Measurements from ENCODE around the gene ACTN4.

ACTN4 gene

DNA sequence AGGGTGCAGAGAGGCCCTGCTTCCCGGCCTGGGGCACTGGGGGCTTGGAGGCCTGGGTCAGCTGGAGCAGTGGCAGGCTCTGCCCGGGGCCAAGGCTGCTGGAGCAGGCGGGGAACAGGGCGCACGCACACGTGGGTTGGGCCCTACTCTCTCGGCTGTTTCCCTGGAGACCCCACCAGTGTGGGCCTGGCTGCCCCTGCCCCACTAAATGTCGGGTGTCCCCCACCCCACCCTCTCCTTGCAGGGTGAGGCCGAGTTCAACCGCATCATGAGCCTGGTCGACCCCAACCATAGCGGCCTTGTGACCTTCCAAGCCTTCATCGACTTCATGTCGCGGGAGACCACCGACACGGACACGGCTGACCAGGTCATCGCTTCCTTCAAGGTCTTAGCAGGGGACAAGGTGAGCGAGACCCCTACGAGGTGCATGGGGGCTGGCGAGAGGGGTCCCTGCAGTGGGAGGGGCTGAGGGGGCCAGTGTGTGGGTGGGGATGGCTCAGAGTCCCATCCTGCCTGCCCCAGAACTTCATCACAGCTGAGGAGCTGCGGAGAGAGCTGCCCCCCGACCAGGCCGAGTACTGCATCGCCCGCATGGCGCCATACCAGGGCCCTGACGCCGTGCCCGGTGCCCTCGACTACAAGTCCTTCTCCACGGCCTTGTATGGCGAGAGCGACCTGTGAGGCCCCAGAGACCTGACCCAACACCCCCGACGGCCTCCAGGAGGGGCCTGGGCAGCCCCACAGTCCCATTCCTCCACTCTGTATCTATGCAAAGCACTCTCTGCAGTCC lies 81.5 kb downstream of the ACTN4 start:
- TF ChIP-seq, protein P1, sequence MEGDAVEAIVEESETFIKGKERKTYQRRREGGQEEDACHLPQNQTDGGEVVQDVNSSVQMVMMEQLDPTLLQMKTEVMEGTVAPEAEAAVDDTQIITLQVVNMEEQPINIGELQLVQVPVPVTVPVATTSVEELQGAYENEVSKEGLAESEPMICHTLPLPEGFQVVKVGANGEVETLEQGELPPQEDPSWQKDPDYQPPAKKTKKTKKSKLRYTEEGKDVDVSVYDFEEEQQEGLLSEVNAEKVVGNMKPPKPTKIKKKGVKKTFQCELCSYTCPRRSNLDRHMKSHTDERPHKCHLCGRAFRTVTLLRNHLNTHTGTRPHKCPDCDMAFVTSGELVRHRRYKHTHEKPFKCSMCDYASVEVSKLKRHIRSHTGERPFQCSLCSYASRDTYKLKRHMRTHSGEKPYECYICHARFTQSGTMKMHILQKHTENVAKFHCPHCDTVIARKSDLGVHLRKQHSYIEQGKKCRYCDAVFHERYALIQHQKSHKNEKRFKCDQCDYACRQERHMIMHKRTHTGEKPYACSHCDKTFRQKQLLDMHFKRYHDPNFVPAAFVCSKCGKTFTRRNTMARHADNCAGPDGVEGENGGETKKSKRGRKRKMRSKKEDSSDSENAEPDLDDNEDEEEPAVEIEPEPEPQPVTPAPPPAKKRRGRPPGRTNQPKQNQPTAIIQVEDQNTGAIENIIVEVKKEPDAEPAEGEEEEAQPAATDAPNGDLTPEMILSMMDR (IDR thresholded peaks at IDR 0.05) = no peak
- no peak for TF ChIP-seq ZFX (IDR thresholded peaks at IDR 0.05; ENCODE audit: borderline replicate concordance)
- H3K27ac ChIP-seq = peak overlapping the region; percentile 77

DNA sequence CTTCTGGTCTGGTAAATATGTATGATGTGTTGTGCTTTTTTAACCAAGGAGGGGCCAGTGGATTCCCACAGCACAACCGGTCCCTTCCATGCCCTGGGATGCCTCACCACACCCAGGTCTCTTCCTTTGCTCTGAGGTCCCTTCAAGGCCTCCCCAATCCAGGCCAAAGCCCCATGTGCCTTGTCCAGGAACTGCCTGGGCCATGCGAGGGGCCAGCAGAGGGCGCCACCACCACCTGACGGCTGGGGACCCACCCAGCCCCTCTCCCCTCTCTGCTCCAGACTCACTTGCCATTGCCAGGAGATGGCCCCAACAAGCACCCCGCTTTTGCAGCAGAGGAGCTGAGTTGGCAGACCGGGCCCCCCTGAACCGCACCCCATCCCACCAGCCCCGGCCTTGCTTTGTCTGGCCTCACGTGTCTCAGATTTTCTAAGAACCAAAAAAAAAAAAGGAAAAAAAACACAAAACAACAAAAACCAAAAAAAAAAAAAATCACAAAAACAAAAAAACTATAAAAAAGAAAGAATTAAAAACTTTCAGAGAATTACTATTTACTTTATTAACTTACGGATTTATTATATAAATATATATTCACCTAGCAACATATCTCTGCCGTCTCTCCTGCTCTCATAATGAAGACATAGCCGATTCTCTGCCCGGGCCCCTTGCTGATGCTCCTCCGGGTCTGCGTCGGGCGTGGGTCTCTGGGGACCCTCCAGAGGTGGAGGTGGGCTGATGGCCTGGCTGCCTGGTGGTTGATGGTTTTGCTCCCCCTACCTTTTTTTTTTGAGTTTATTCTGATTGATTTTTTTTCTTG lies 82.4 kb downstream of the ACTN4 start:
- TF ChIP-seq ZFX (IDR thresholded peaks at IDR 0.05; ENCODE audit: borderline replicate concordance) = no peak
- TF ChIP-seq, protein P1 (IDR thresholded peaks at IDR 0.05) = peak; percentile 85
- peak overlapping the region; percentile 77 for H3K27ac ChIP-seq

DNA sequence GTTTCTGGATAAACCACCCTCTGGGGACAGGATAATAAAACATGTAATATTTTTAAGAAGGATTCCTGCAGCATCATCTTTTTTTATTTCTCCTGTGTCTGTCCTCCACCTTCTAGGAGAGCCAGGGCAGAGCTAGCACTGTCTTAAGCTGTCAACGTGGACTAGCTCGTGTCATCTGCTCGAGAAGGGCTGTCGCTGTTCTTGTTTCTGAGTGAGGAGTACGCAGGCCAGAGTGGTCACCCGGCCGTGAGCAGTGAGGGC lies 83.0 kb downstream of the ACTN4 start:
- H3K27ac ChIP-seq = peak overlapping the region; percentile 77
- no peak for TF ChIP-seq ZFX (IDR thresholded peaks at IDR 0.05; ENCODE audit: borderline replicate concordance)
- TF ChIP-seq, protein P1 (IDR thresholded peaks at IDR 0.05) = no peak

DNA sequence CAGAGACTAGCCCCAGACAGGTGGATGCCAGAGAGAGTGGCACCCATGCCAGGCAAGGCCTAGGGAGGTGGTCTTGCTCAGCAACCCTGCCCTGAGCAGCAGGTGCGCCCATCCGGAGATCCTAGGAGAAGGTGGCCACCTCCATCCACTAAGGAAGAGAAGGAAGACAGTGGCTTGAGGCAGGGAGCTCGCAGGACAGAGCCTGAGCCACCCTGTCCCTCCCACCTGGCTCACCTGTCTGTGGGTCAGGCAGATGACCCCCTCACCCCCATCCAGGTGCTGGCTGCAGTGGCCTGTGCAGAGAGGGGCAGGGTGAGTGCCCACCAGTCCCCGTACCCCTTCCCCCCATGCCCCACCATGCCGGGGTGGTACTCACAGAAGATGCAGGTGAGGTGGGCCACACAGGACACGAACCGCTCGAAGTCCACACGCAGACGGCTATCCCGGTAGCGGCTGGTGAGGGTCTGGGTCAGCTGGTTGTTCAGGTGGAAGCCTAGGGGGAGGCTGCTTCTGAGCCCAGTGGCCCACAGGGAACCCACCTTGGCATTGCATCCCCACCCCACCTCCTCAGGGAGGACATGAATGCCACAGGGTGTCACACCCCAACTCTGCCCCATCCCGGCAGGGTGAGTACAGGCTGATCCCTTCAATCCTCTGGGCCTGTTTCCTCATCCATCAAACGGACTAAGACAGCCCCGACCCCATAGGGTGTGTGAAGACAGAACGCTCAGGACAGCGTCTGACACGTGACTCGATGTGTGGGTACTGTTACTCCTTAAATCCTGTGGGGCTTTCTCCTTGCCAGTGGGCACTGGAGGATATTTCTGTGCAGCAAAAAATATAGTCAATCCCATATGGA lies 83.5 kb downstream of the ACTN4 start:
- TF ChIP-seq, protein P1 (IDR thresholded peaks at IDR 0.05) = no peak
- no peak for TF ChIP-seq ZFX (IDR thresholded peaks at IDR 0.05; ENCODE audit: borderline replicate concordance)
- H3K27ac ChIP-seq = peak overlapping the region; percentile 77

DNA sequence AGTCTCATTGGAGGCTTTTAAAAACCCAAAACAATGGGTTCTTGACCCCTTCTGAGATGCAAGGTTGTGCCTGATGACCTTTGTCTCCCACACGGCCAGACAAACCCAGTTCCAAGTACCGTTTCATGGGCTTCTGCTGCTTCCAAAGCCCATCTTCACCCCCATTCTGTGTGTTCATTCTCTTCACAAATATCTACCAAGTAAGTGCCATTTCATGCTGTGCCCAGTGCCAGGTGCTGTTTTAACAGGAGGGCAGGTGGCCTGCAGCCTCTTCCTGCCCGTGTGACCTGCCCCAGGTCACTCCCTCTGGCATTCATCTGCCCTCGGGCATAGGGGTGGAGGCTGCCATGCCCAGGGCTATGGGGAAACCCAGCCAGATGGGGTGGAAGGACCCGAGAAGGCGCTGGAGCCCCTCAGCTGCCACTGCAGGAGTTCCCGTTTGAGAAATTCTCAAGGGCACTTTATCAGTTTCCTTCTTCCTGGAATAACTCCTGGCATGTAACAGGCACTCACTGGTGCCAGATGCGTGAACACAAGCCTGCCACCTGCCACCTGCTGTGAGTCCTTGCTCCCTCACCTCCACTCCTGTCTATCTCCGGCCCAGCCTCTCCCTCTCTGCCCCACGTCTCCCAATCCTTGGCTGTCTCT lies 84.3 kb downstream of the ACTN4 start:
- TF ChIP-seq, protein P1 (IDR thresholded peaks at IDR 0.05) = no peak
- TF ChIP-seq ZFX (IDR thresholded peaks at IDR 0.05; ENCODE audit: borderline replicate concordance) = no peak
- peak overlapping the region; percentile 77 for H3K27ac ChIP-seq

DNA sequence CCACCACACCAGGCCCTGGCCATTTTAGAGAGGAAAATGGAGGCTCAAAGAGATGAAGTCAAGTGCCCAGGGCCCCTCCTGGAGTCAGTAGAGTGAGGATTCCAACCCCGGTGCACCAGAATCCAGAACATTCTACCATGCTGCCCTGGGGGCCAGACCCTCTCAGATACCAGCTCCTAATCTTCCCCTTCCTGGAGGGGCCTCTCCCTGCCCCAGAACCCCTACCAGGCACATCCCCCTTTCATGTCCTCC lies 85.7 kb downstream of the ACTN4 start:
- no peak for TF ChIP-seq ZFX (IDR thresholded peaks at IDR 0.05; ENCODE audit: borderline replicate concordance)
- TF ChIP-seq, protein P1 (IDR thresholded peaks at IDR 0.05) = no peak
- peak overlapping the region; percentile 77 for H3K27ac ChIP-seq
